HEK293 (cell line): Measurements from ENCODE around the gene KATNAL1.

Source experiments
- CTCF ChIA-PET: fragments of 350-600 bp; formaldehyde crosslinking; extraction: SDS; loops from one replicate; lab custom pipeline; 2021; ENCODE audit warnings: antibody characterized with exemption; lab: Yijun Ruan, JAX
- POLR2A ChIA-PET: fragments of 300-600 bp; formaldehyde crosslinking; extraction: SDS; loops from one replicate; lab custom pipeline; 2020; ENCODE audit warnings: antibody characterized with exemption, inconsistent platforms; lab: Yijun Ruan, JAX
- H3K27ac ChIP-seq: fragments of 200-500 bp; sonication (Bioruptor generic); 2 replicates; pipeline ENCODE4 v1.5.1; 2014; ENCODE audit warnings: low read depth, low read length, control low read depth, inconsistent platforms; ENCODE audit errors: extremely low read depth
- H3K36me3 ChIP-seq, 2 experiments: fragments of 200-500 bp in 1 of 2; sonication (Bioruptor generic) in 1 of 2; 1 replicate in 1 of 2; 2 replicates in 1 of 2; pipeline ENCODE4 v1.5.1; 2014 to 2017; ENCODE audit warnings: inconsistent platforms in 2 of 2, low read length in 2 of 2; ENCODE audit not compliant: control insufficient read depth in 2 of 2, insufficient read depth in 1 of 2
- H3K4me1 ChIP-seq: fragments of 200-500 bp; sonication (Bioruptor generic); 2 replicates; pipeline ENCODE4 v1.5.1; 2014; ENCODE audit warnings: mild to moderate bottlenecking, low read length, inconsistent platforms; ENCODE audit not compliant: control insufficient read depth, insufficient read depth
- H3K4me3 ChIP-seq: 2 replicates; pipeline ENCODE4 v1.5.1; 2011; ENCODE audit warnings: low read depth, mild to moderate bottlenecking, control low read depth, low read length, moderate library complexity
- H3K9me3 ChIP-seq: fragments of 200-500 bp; sonication (Bioruptor generic); 2 replicates; pipeline ENCODE4 v1.5.1; 2014; ENCODE audit warnings: low read depth, low read length, inconsistent platforms; ENCODE audit not compliant: control insufficient read depth, insufficient read depth
- FEZF1 ChIP-seq: fragments of 450-650 bp; formaldehyde crosslinking; IDR thresholded peaks from 2 replicates; pipeline ENCODE4 v1.5.1; 2016; ENCODE audit warnings: missing biosample characterization, missing genetic modification characterization
- GFI1B ChIP-seq: fragments of 450-650 bp; formaldehyde crosslinking; IDR thresholded peaks from 2 replicates; pipeline ENCODE4 v1.5.1; 2016; ENCODE audit warnings: missing biosample characterization, missing genetic modification characterization
- KLF17 ChIP-seq: fragments of 450-650 bp; formaldehyde crosslinking; IDR thresholded peaks from 2 replicates; pipeline ENCODE4 v1.5.1; 2016; ENCODE audit warnings: missing biosample characterization, missing genetic modification characterization
- OSR2 ChIP-seq: fragments of 450-650 bp; formaldehyde crosslinking; IDR thresholded peaks from 2 replicates; pipeline ENCODE4 v1.5.1; 2016; ENCODE audit warnings: missing biosample characterization, missing genetic modification characterization
- ZBTB10 ChIP-seq: fragments of 450-650 bp; formaldehyde crosslinking; IDR thresholded peaks from 2 replicates; pipeline ENCODE4 v1.5.1; 2016; ENCODE audit warnings: missing biosample characterization, missing genetic modification characterization
- ZBTB26 ChIP-seq: fragments of 450-650 bp; formaldehyde crosslinking; optimal IDR thresholded peaks from 2 replicates; pipeline ENCODE3; 2016; ENCODE audit warnings: missing biosample characterization, mild to moderate bottlenecking, missing genetic modification characterization
- ZBTB49 ChIP-seq: fragments of 450-650 bp; formaldehyde crosslinking; IDR thresholded peaks from 2 replicates; pipeline ENCODE4 v1.5.1; 2016; ENCODE audit warnings: missing biosample characterization, missing genetic modification characterization, low read depth
- ZFP3 ChIP-seq: fragments of 450-650 bp; formaldehyde crosslinking; IDR thresholded peaks from 2 replicates; pipeline ENCODE4 v1.5.1; 2016; ENCODE audit warnings: low read depth, missing biosample characterization, missing genetic modification characterization
- ZNF112 ChIP-seq: fragments of 450-650 bp; formaldehyde crosslinking; IDR thresholded peaks from 2 replicates; pipeline ENCODE4 v1.5.0; 2017; ENCODE audit warnings: missing biosample characterization, missing genetic modification characterization
- ZNF169 ChIP-seq: fragments of 450-650 bp; formaldehyde crosslinking; IDR thresholded peaks from 2 replicates; pipeline ENCODE4 v1.5.1; 2016; ENCODE audit warnings: missing biosample characterization, missing genetic modification characterization
- ZNF24 ChIP-seq: fragments of 450-650 bp; formaldehyde crosslinking; IDR thresholded peaks from 2 replicates; pipeline ENCODE4 v1.5.1; 2016; ENCODE audit warnings: missing biosample characterization, missing genetic modification characterization
- ZNF354C ChIP-seq: fragments of 450-650 bp; formaldehyde crosslinking; IDR thresholded peaks from 2 replicates; pipeline ENCODE4 v1.5.1; 2016; ENCODE audit warnings: missing biosample characterization, missing genetic modification characterization, low read depth, borderline replicate concordance
- ZNF423 ChIP-seq: fragments of 450-650 bp; formaldehyde crosslinking; IDR thresholded peaks from 2 replicates; pipeline ENCODE4 v1.5.1; 2016; ENCODE audit warnings: missing biosample characterization, missing genetic modification characterization
- ZNF426 ChIP-seq: fragments of 450-650 bp; formaldehyde crosslinking; IDR thresholded peaks from 2 replicates; pipeline ENCODE4 v1.5.1; 2017; ENCODE audit warnings: missing biosample characterization, missing genetic modification characterization, mild to moderate bottlenecking, inconsistent platforms, moderate library complexity
- ZNF530 ChIP-seq: fragments of 450-650 bp; formaldehyde crosslinking; IDR thresholded peaks from 2 replicates; pipeline ENCODE4 v1.5.1; 2016; ENCODE audit warnings: low read depth, missing biosample characterization, missing genetic modification characterization
- ZNF555 ChIP-seq: fragments of 450-650 bp; formaldehyde crosslinking; conservative IDR thresholded peaks from 2 replicates; pipeline ENCODE4 v1.5.1; 2017; ENCODE audit warnings: missing biosample characterization, mild to moderate bottlenecking, missing genetic modification characterization, inconsistent platforms
- ZNF658 ChIP-seq: fragments of 450-650 bp; formaldehyde crosslinking; IDR thresholded peaks from 2 replicates; pipeline ENCODE4; 2016; ENCODE audit warnings: missing biosample characterization, missing genetic modification characterization
- ZNF677 ChIP-seq: fragments of 450-650 bp; IDR thresholded peaks from 2 replicates; pipeline ENCODE4 v1.5.0; 2018; ENCODE audit warnings: missing biosample characterization, mild to moderate bottlenecking, missing genetic modification characterization, moderate library complexity
- ZXDB ChIP-seq: fragments of 450-650 bp; formaldehyde crosslinking; IDR thresholded peaks from 2 replicates; pipeline ENCODE4 v1.5.1; 2016; ENCODE audit warnings: missing biosample characterization, missing genetic modification characterization
- TF ChIP-seq, protein P1 (sequence below): fragments of 450-650 bp; formaldehyde crosslinking; IDR thresholded peaks from 2 replicates; pipeline ENCODE4 v1.5.1; 2016; ENCODE audit warnings: missing biosample characterization, missing genetic modification characterization
- TF ChIP-seq, protein P2 (sequence below): fragments of 450-650 bp; formaldehyde crosslinking; IDR thresholded peaks from 2 replicates; pipeline ENCODE4 v1.5.1; 2017; ENCODE audit warnings: missing biosample characterization, missing genetic modification characterization

The KATNAL1 gene

GRCh38 chr13:30355384-30355699 lies 48.0 kb upstream of the KATNAL1 start:
- Histone ChIP-seq H3K4me3 (no peak overlapping the region), H3K9me3 (no peaks in the 10 kb centered on the region), H3K4me1 (no peaks in the 10 kb centered on the region), H3K27ac (no peak overlapping the region), H3K36me3 (no peaks in the 10 kb centered on the region)
- CTCF ChIA-PET, result no interaction called here
- POLR2A ChIA-PET, result no interaction called here
- TF ChIP-seq ZNF677 (tag by site-specific recombination) (no peak), GFI1B (tag by site-specific recombination) (no peak), ZNF530 (tag by site-specific recombination) (no peak), ZXDB (tag by site-specific recombination) (no peak), ZFP3 (tag by site-specific recombination) (no peak), ZNF24 (tag by site-specific recombination) (no peak), KLF17 (no peak), OSR2 (tag by site-specific recombination) (no peak), ZNF354C (no peak), ZBTB10 (no peak), ZNF112 (tag by site-specific recombination) (no peak), ZNF555 (tag by site-specific recombination) (no peak), ZNF169 (tag by site-specific recombination) (no peak), ZNF426 (tag by site-specific recombination) (no peak), ZNF423 (tag by site-specific recombination) (no peak)
- TF ChIP-seq, protein P1, sequence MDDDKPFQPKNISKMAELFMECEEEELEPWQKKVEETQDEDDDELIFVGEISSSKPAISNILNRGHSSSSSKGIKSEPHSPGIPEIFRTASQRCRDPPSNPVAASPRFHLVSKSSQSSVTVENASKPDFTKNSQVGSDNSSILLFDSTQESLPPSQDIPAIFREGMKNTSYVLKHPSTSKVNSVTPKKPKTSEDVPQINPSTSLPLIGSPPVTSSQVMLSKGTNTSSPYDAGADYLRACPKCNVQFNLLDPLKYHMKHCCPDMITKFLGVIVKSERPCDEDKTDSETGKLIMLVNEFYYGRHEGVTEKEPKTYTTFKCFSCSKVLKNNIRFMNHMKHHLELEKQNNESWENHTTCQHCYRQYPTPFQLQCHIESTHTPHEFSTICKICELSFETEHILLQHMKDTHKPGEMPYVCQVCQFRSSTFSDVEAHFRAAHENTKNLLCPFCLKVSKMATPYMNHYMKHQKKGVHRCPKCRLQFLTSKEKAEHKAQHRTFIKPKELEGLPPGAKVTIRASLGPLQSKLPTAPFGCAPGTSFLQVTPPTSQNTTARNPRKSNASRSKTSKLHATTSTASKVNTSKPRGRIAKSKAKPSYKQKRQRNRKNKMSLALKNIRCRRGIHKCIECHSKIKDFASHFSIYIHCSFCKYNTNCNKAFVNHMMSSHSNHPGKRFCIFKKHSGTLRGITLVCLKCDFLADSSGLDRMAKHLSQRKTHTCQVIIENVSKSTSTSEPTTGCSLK (tag by site-specific recombination), result no peak
- TF ChIP-seq, protein P2, sequence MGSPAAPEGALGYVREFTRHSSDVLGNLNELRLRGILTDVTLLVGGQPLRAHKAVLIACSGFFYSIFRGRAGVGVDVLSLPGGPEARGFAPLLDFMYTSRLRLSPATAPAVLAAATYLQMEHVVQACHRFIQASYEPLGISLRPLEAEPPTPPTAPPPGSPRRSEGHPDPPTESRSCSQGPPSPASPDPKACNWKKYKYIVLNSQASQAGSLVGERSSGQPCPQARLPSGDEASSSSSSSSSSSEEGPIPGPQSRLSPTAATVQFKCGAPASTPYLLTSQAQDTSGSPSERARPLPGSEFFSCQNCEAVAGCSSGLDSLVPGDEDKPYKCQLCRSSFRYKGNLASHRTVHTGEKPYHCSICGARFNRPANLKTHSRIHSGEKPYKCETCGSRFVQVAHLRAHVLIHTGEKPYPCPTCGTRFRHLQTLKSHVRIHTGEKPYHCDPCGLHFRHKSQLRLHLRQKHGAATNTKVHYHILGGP (tag by site-specific recombination), result no peak

DNA sequence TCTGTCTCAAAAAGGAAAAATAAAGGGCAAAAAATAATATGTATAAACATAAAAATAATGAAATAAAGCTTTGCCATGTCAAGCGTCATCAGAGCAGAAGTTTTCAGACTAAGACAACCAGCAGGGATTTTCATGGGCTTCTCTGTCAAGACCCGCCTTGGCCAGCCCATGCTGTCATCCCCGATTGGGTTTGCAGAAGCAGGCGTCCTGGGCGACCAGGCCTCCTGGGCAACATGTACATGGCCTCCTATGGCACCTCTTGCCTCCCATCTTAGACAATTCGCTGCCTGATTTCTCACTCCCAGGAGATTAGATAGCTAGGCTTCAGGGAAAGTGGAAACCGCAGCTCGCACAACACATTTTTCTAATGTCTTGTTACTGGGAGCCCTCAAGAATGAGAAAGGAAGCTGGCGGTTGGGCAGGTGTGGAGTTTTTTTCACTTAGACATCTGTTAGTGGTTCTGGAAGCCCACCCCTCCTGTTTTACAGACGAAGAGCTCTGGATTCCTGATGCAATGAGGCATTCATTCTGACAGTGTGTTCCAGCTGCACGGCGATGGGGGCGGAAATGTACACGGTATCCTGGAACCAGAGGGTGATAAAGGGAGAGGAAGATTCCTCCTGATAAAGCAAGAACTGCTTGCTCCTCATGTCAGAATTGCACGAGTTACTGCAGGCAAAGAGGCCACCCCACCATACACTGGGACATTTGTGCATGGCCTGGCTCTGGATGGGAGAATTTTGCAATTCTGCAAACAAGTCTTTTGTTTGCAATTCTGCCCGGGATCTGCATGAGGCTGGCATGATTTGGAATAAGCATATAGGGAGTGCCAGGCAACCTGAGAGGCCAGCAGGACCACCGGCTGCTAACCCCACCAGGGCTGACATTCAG lies 47.4 kb upstream of the KATNAL1 start:
- POLR2A ChIA-PET, result no interaction called here
- TF ChIP-seq FEZF1 (tag by site-specific recombination), result no peak
- no peak for TF ChIP-seq OSR2 (tag by site-specific recombination)
- no peak for TF ChIP-seq ZBTB49
- TF ChIP-seq ZBTB26 (tag by site-specific recombination), result no peak
- TF ChIP-seq ZNF658 (tag by site-specific recombination), result no peak
- TF ChIP-seq, all 188 proteins: peak for 0
- no peak overlapping the region for H3K4me3 ChIP-seq
- no peaks in the 10 kb centered on the region for H3K4me1 ChIP-seq
- no peaks in the 10 kb centered on the region for H3K9me3 ChIP-seq
- CTCF ChIA-PET, result interaction anchor here (0.6 to 1.9 kb wide), 3 partner anchors 31 to 373 kb away, joined by 3 to 8 read pairs (median 4); no protein-coding TSS in a partner anchor
- H3K27ac ChIP-seq, result no peak overlapping the region
- H3K36me3 ChIP-seq, result no peaks in the 10 kb centered on the region
